ENCODE measurements around the gene NUSAP1.

DNA sequence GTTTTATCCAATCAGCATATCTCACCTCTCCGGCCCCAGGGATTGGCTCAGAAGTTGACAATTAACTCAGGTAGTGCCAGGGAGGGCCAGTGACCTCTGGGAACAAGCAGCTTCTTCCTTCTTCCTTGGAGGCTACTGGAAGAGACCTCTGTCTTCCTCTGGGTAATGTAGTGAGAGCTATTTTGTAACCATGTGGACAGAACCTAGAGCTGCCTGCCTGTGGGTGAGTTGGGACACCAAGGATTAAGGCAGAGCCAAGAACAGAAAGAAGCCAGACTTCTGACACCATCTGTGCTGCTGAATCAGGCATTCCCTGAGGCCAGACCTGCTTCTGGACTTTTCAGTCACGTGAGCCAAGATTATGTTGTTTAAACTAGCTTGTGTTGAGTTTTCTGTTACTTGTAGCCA, 75.6 kb downstream of the NUSAP1 start:
- TF ChIP-seq EZH2phosphoT487 (IDR thresholded peaks at IDR 0.05; ENCODE audit: borderline replicate concordance, low read depth, low read length), result no peak
- TF ChIP-seq, protein P1, sequence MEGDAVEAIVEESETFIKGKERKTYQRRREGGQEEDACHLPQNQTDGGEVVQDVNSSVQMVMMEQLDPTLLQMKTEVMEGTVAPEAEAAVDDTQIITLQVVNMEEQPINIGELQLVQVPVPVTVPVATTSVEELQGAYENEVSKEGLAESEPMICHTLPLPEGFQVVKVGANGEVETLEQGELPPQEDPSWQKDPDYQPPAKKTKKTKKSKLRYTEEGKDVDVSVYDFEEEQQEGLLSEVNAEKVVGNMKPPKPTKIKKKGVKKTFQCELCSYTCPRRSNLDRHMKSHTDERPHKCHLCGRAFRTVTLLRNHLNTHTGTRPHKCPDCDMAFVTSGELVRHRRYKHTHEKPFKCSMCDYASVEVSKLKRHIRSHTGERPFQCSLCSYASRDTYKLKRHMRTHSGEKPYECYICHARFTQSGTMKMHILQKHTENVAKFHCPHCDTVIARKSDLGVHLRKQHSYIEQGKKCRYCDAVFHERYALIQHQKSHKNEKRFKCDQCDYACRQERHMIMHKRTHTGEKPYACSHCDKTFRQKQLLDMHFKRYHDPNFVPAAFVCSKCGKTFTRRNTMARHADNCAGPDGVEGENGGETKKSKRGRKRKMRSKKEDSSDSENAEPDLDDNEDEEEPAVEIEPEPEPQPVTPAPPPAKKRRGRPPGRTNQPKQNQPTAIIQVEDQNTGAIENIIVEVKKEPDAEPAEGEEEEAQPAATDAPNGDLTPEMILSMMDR (conservative IDR thresholded peaks at IDR 0.05; ENCODE audit: low read length), result no peak

Data from OCI-LY7 (cell line).